Measurements from ENCODE around the gene TNS2. TPM values are rescaled to one million over a fixed set of nuclear protein-coding genes. Genes with fewer than 3 reads are reported as not detected.
"Not testable (repeated sequence)": the region's sequence is repeated elsewhere in the genome, so short reads cannot be mapped to it uniquely, and the experiment has no call there.

TNS2 gene
- total RNA-seq, 2 experiments from 2014 or later, result 1.0 to 1.4 TPM

DNA sequence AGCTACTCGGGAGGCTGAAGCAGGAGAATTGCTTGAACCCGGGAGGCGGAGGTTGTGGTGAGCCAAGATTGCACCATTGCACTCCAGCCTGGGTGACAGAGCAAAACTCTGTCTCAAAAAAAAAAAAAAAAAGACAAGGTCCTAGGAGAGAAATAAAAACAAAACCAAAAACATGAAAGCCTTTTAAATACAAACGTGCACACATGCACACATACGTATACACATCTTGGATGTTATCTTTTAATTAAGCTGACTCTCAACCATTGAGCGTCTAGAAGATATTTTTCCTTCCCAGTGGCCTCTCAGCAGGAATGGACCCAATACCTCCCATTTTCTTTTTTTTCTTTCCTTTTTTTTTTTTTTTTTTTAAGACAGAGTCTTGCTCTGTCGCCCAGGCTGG is 62.6 kb downstream of the TNS2 start:
- POLR2A ChIA-PET; H3K36me3 Mint-ChIP-seq (ENCODE audit: low read depth); H3K4me3 Mint-ChIP-seq; ATAC-seq; H3K4me1 Mint-ChIP-seq (ENCODE audit: low read depth); H3K9me3 Mint-ChIP-seq (ENCODE audit: insufficient read depth); H3K27me3 Mint-ChIP-seq (ENCODE audit: low read depth); H3K27ac Mint-ChIP-seq; DNase-seq: not testable (repeated sequence)
- CTCF ChIA-PET, result interaction anchor here (1.6 kb wide), 1 partner anchor 10 kb away, joined by 4 read pairs; no protein-coding TSS in a partner anchor

- ChIA-PET POLR2A (no interaction called here), CTCF (interaction anchor here (1.0 kb wide), 1 partner anchor 48 kb away, joined by 3 read pairs; no protein-coding TSS in a partner anchor)
- H3K4me1 Mint-ChIP-seq (ENCODE audit: low read depth), result no peaks in the 10 kb centered on the region
- H3K36me3 Mint-ChIP-seq (ENCODE audit: low read depth), result peaks cover 4% of the 10 kb centered on the region
- H3K9me3 Mint-ChIP-seq (ENCODE audit: insufficient read depth), result no peaks in the 10 kb centered on the region
- DNase-seq (no peak), ATAC-seq (no peak)
- no peak overlapping the region for H3K27ac Mint-ChIP-seq
- no peaks in the 10 kb centered on the region for H3K27me3 Mint-ChIP-seq (ENCODE audit: low read depth)
- no peak overlapping the region for H3K4me3 Mint-ChIP-seq
Observed at GRCh38 chr12:53113136-53113705, 63.4 kb downstream of the TNS2 start.

DNA sequence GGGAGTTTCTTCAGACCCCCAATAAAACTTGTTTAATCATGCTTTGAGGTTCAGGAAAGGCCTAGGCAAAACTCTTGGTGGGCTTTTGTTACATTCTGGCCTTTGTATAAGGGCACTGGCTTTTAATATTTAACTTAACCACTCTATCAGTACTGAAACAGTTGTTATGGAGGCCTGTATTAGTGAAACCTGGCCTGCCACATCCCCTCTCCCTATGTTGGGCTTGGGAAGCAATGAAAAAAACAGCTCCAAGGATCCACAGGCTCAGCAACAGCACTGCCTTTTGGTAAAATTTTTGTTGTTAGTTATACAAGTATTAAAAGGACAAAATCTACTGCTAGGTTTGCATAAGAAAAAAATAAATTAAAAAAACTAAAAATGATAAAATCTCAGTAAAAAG is 64.1 kb downstream of the TNS2 start:
- Mint-ChIP-seq H3K9me3 (ENCODE audit: insufficient read depth) (no peaks in the 10 kb centered on the region), H3K4me1 (ENCODE audit: low read depth) (no peaks in the 10 kb centered on the region), H3K27me3 (ENCODE audit: low read depth) (no peaks in the 10 kb centered on the region), H3K36me3 (ENCODE audit: low read depth) (peaks cover 2% of the 10 kb centered on the region), H3K27ac (no peak overlapping the region), H3K4me3 (no peak overlapping the region)
- CTCF ChIA-PET, result interaction anchor here (1.0 kb wide), 1 partner anchor 48 kb away, joined by 3 read pairs; no protein-coding TSS in a partner anchor
- no peak for ATAC-seq
- no peak for DNase-seq
- POLR2A ChIA-PET, result no interaction called here

Small RNAs within 50 kb of the gene (microRNA-seq; reads per million reads assigned to microRNA genes)
- gene MIR6757, result not detected

Other genes starting within 250 kb of the TNS2 start
- gene KRT4, start 235.9 kb upstream of the TNS2 start, total RNA-seq, result not detected
- not detected for gene KRT79, start 215.8 kb upstream of the TNS2 start, total RNA-seq
- gene KRT78, start 201.1 kb upstream of the TNS2 start, total RNA-seq, result not detected
- gene KRT8, start 145.0 kb upstream of the TNS2 start, total RNA-seq, result not detected
- gene KRT18, start 100.9 kb upstream of the TNS2 start, total RNA-seq, result under 1 TPM; 0.44 to 0.95 TPM
- gene EIF4B, start 43.6 kb upstream of the TNS2 start, total RNA-seq, result 100 to 1,000 TPM; 352 to 353 TPM
- gene SPRYD3, start 29.3 kb downstream of the TNS2 start, total RNA-seq, result 10 to 100 TPM; 27.2 to 31.2 TPM
- 1 to 10 TPM; 3.1 to 5.4 TPM for gene IGFBP6, start 47.6 kb downstream of the TNS2 start, total RNA-seq
- gene SOAT2, start 53.4 kb downstream of the TNS2 start, total RNA-seq, result 10 to 100 TPM; 10.8 to 13.3 TPM
- gene ZNF740, start 130.7 kb downstream of the TNS2 start, total RNA-seq, result 10 to 100 TPM; 28.2 to 31.4 TPM
- 10 to 100 TPM; 15.7 to 17.0 TPM for gene CSAD, start 130.9 kb downstream of the TNS2 start, total RNA-seq
- gene ITGB7, start 157.2 kb downstream of the TNS2 start, total RNA-seq, result 100 to 1,000 TPM; 500 to 503 TPM
- gene RARG, start 182.1 kb downstream of the TNS2 start, total RNA-seq, result 10 to 100 TPM; 44.1 to 45.9 TPM
- 100 to 1,000 TPM; 126 TPM for gene ESPL1, start 218.2 kb downstream of the TNS2 start, total RNA-seq
- gene PFDN5, start 245.5 kb downstream of the TNS2 start, total RNA-seq, result 100 to 1,000 TPM; 292 to 307 TPM
- gene MYG1, start 249.6 kb downstream of the TNS2 start, total RNA-seq, result 10 to 100 TPM; 55.6 to 56.9 TPM

Measured in activated CD8-positive, alpha-beta T cell treated with anti-CD3 and anti-CD28 coated beads, Interleukin-2, amount 10 ng/mL, durations not matched to agents 7 days and 5 days (primary cell).